Natural killer cell (primary cell): ENCODE measurements around the gene RAD51B. TPM values are rescaled to one million over a fixed set of nuclear protein-coding genes. Genes with fewer than 3 reads are reported as not detected.

Source experiments
- ATAC-seq, 3 donors: fragments of 150-1000 bp in 2 of 3; fragments of 200-7000 bp in 1 of 3; cut with Tn5 transposase; 1 replicate in 1 of 3; 2 replicates in 2 of 3; pipeline ENCODE4 v1.10.0; 2021; ENCODE audit warnings: mild to moderate bottlenecking in 2 of 3, moderate library complexity in 2 of 3
- DNase-seq, 2 donors: peaks; one replicate each; pipeline versions ENCODE4 v3.0.0 to v3.0.0-alpha.2; 2013 to 2021; ENCODE audit warnings: mixed read lengths in 1 of 2
- H3K27ac ChIP-seq: one replicate; pipeline ENCODE4 v1.5.1; 2013; ENCODE audit warnings: mild to moderate bottlenecking, low read length
- H3K27me3 ChIP-seq: one replicate; pipeline ENCODE4 v1.6.1; 2013; ENCODE audit warnings: low read length; ENCODE audit not compliant: control insufficient read depth, insufficient read depth
- H3K36me3 ChIP-seq: one replicate; pipeline ENCODE4 v1.6.1; 2013; ENCODE audit warnings: low read length; ENCODE audit not compliant: control insufficient read depth, insufficient read depth
- H3K4me1 ChIP-seq: one replicate; pipeline ENCODE4 v1.6.1; 2013; ENCODE audit warnings: low read length; ENCODE audit not compliant: control insufficient read depth, insufficient read depth
- H3K4me3 ChIP-seq: one replicate; pipeline ENCODE4 v1.5.1; 2013; ENCODE audit warnings: low read length
- H3K9me3 ChIP-seq: one replicate; pipeline ENCODE4 v1.6.1; 2013; ENCODE audit warnings: low read length; ENCODE audit not compliant: control insufficient read depth, insufficient read depth
- H3K27ac Mint-ChIP-seq, 2 donors: one replicate each; pipeline ENCODE4 v1.8.0; 2022; ENCODE audit warnings: mild to moderate bottlenecking in 2 of 2, mixed read lengths in 2 of 2, moderate library complexity in 1 of 2
- H3K27me3 Mint-ChIP-seq, 2 donors: one replicate each; pipeline ENCODE4 v1.8.0; 2022; ENCODE audit warnings: low read depth in 2 of 2, mixed read lengths in 2 of 2
- H3K36me3 Mint-ChIP-seq: one replicate; pipeline ENCODE4 v1.8.0; 2022; ENCODE audit warnings: mixed read lengths
- H3K4me1 Mint-ChIP-seq, 2 donors: one replicate each; pipeline ENCODE4 v1.8.0; 2022; ENCODE audit warnings: mixed read lengths in 2 of 2
- H3K4me3 Mint-ChIP-seq: one replicate; pipeline ENCODE4 v1.8.0; 2022; ENCODE audit warnings: mild to moderate bottlenecking, moderate library complexity, mixed read lengths
- H3K9me3 Mint-ChIP-seq, 2 donors: one replicate each; pipeline ENCODE4 v1.8.0; 2022; ENCODE audit warnings: mixed read lengths in 2 of 2
- CTCF ChIP-seq: fragments of 200-600 bp; IDR thresholded peaks from one replicate; pipeline ENCODE4 v1.8.0; 2022; ENCODE audit warnings: antibody characterized with exemption
- WGBS: methylation state at CpG from one replicate; pipeline ENCODE4 v1.1.7; 2013; ENCODE audit warnings: missing lambda C conversion rate; ENCODE audit not compliant: insufficient coverage; 5-methylcytosine and 5-hydroxymethylcytosine counted together
- intact Hi-C: fragments of 100-400 bp; cut with micrococcal nuclease; formaldehyde crosslinking; loops from one replicate; pipeline ENCODE4 v1.14.2; 2022
- total RNA-seq, 4 donors: library from RNA; stranded (reverse); fragments of 120-200 nt in 1 of 4; gene quantifications; one replicate each; pipeline versions ENCODE4 v1.2.3 to v1.2.4, GENCODE V29; 2013 to 2022

The RAD51B gene
- total RNA-seq, 3 donors from 2014 or later (not counting 1 experiment from before 2014, with no cell fraction given): 28.1 to 37.6 (median 28.6) TPM

- DNase-seq (no peak), ATAC-seq (no peak)
- Mint-ChIP-seq H3K27ac (no peak overlapping the region), H3K4me3 (no peak overlapping the region), H3K27me3 (peaks cover 0 to 8% of the 10 kb centered on the region in 2 donors), H3K9me3 (peaks cover 4 to 6% of the 10 kb centered on the region in 2 donors), H3K36me3 (peaks cover 15% of the 10 kb centered on the region), H3K4me1 (no peaks in the 10 kb centered on the region)
- H3K27ac ChIP-seq: no peak overlapping the region
- no peak for TF ChIP-seq CTCF
- peaks cover 4% of the 10 kb centered on the region for H3K4me1 ChIP-seq
- no peaks in the 10 kb centered on the region for H3K36me3 ChIP-seq
- H3K4me3 ChIP-seq: no peak overlapping the region
- no peaks in the 10 kb centered on the region for H3K27me3 ChIP-seq
- WGBS: 95% methylated on average over 2 of the region's 2 CpGs
- intact Hi-C loops: no loop called here
- no peaks in the 10 kb centered on the region for H3K9me3 ChIP-seq
These were observed 824.1 kb downstream of the RAD51B start for GRCh38 chr14:68643673-68644072.

DNA sequence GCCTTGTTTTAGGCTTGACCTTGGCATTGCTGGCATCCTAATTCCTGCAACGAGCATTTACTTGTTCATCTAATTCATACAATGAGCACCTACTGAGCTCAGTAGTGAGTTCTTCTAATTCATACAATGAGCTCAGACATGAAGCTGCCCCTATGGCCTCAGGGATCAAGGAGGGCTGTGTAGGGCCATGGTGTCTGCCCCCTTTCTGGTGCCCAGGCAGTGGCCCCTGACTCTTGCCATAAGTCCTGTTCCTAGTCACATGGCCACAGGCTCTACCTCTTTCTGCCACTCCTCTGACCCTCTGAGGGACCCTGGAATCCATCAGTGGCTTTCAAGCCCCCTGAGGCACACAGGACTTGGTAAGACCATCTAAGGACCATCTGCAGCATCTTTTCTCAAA lies 824.5 kb downstream of the RAD51B start:
- no peaks in the 10 kb centered on the region for H3K4me1 Mint-ChIP-seq
- DNase-seq (no peak), ATAC-seq (no peak)
- H3K9me3 ChIP-seq: no peaks in the 10 kb centered on the region
- H3K27ac ChIP-seq: no peak overlapping the region
- 97% methylated on average over 1 of the region's 1 CpG for WGBS
- TF ChIP-seq CTCF: no peak
- H3K4me3 ChIP-seq: no peak overlapping the region
- intact Hi-C loops: no loop called here
- no peaks in the 10 kb centered on the region for H3K27me3 ChIP-seq
- no peaks in the 10 kb centered on the region for H3K4me1 ChIP-seq
- H3K27ac Mint-ChIP-seq: no peak overlapping the region
- no peak overlapping the region for H3K4me3 Mint-ChIP-seq
- H3K27me3 Mint-ChIP-seq: peaks cover 0 to 8% of the 10 kb centered on the region in 2 donors
- peaks cover 4 to 6% of the 10 kb centered on the region in 2 donors for H3K9me3 Mint-ChIP-seq
- no peaks in the 10 kb centered on the region for H3K36me3 ChIP-seq
- peaks cover 15% of the 10 kb centered on the region for H3K36me3 Mint-ChIP-seq

GRCh38 chr14:68645371-68645770 lies 825.8 kb downstream of the RAD51B start:
- Mint-ChIP-seq H3K4me3 (no peak overlapping the region), H3K27ac (no peak overlapping the region), H3K36me3 (peaks cover 12% of the 10 kb centered on the region), H3K9me3 (peaks cover 4 to 5% of the 10 kb centered on the region in 2 donors), H3K27me3 (peaks cover 0 to 8% of the 10 kb centered on the region in 2 donors), H3K4me1 (no peaks in the 10 kb centered on the region)
- no peak overlapping the region for H3K27ac ChIP-seq
- no peak for TF ChIP-seq CTCF
- H3K4me1 ChIP-seq: no peaks in the 10 kb centered on the region
- intact Hi-C loops: no loop called here
- no peak overlapping the region for H3K4me3 ChIP-seq
- no peaks in the 10 kb centered on the region for H3K9me3 ChIP-seq
- no peaks in the 10 kb centered on the region for H3K36me3 ChIP-seq
- WGBS: no CpG with 5 or more reads among the region's 2 CpGs
- ATAC-seq: no peak
- no peak for DNase-seq
- no peaks in the 10 kb centered on the region for H3K27me3 ChIP-seq

- Histone ChIP-seq H3K36me3 (no peaks in the 10 kb centered on the region), H3K4me3 (no peak overlapping the region), H3K27ac (no peak overlapping the region), H3K9me3 (no peaks in the 10 kb centered on the region), H3K4me1 (no peaks in the 10 kb centered on the region), H3K27me3 (no peaks in the 10 kb centered on the region)
- no peak for DNase-seq
- Mint-ChIP-seq H3K9me3 (no peaks in the 10 kb centered on the region), H3K4me1 (peaks cover 5 to 7% of the 10 kb centered on the region in 2 donors), H3K27me3 (peaks cover 0 to 8% of the 10 kb centered on the region in 2 donors), H3K36me3 (no peaks in the 10 kb centered on the region), H3K4me3 (no peak overlapping the region), H3K27ac (no peak overlapping the region)
- 97% methylated on average over 7 of the region's 7 CpGs for WGBS
- intact Hi-C loops: no loop called here
- TF ChIP-seq CTCF: no peak
- no peak for ATAC-seq
These were observed 830.1 kb downstream of the RAD51B start for GRCh38 chr14:68649476-68650189.
